ENCODE results near the gene ICE1.

ICE1 gene

GRCh38 chr5:5424736-5425135 is 2.3 kb downstream of the ICE1 start:
- Histone ChIP-seq H3K27me3 (ENCODE audit: control insufficient read depth in 3 of 3, insufficient read depth in 3 of 3, low read depth in 1 of 3, low read length in 3 of 3) (no peaks in the 10 kb centered on the region), H3K79me1 (ENCODE audit: low read depth, low read length) (peaks cover 4% of the 10 kb centered on the region), H2BK120ac (ENCODE audit: low read depth, low read length) (no peak overlapping the region), H2BK12ac (ENCODE audit: low read length) (no peak overlapping the region), H3K27ac (replicated peaks; ENCODE audit: low read length) (no peak overlapping the region), H3K4me2 (ENCODE audit: insufficient read depth, low read length, poor library complexity, severe bottlenecking) (no peak overlapping the region), H4K8ac (ENCODE audit: low read depth, low read length) (no peak overlapping the region), H3K4me1 (ENCODE audit: control insufficient read depth in 2 of 2, insufficient read depth in 1 of 2, low read depth in 1 of 2, low read length in 2 of 2) (peaks cover 6 to 13% of the 10 kb centered on the region in 2 donors), H2BK5ac (ENCODE audit: low read length) (no peak overlapping the region), H2AFZ (ENCODE audit: low read length) (no peak overlapping the region), H3K4ac (ENCODE audit: low read length) (no peak overlapping the region), H3K9ac (ENCODE audit: low read depth, low read length, poor library complexity) (no peak overlapping the region), H2AK5ac (ENCODE audit: low read depth, low read length) (no peak overlapping the region), H3K14ac (ENCODE audit: low read length) (no peak overlapping the region), H3K18ac (ENCODE audit: low read length) (no peak overlapping the region), H3K4me3 (ENCODE audit: low read length in 2 of 2) (no peak overlapping the region), H3K36me3 (replicated peaks in 1 of 2; ENCODE audit: control insufficient read depth in 2 of 2, insufficient read depth in 2 of 2, low read length in 2 of 2) (peaks cover 1 to 24% of the 10 kb centered on the region in 2 donors), H2BK15ac (ENCODE audit: low read length) (no peak overlapping the region), H4K91ac (ENCODE audit: low read depth, low read length, poor library complexity) (no peak overlapping the region), H3K9me3 (replicated peaks in 1 of 2; ENCODE audit: control insufficient read depth in 2 of 2, insufficient read depth in 1 of 2, low read depth in 1 of 2, low read length in 2 of 2) (peaks cover 0 to 17% of the 10 kb centered on the region in 2 donors), H3K23ac (ENCODE audit: low read depth, low read length, poor library complexity) (no peak overlapping the region)
- WGBS, 2 donors (ENCODE audit: extremely low coverage in 2 of 2, insufficient read length in 2 of 2, insufficient replicate concordance in 1 of 2) = no CpG with 5 or more reads among the region's 2 CpGs
- no peak for DNase-seq (ENCODE audit: low spot score)

- DNase-seq (ENCODE audit: low spot score) = no peak
- H2BK5ac ChIP-seq (ENCODE audit: low read length) = no peak overlapping the region
- no peak overlapping the region for H3K4ac ChIP-seq (ENCODE audit: low read length)
- no peaks in the 10 kb centered on the region for H3K4me1 ChIP-seq (ENCODE audit: control insufficient read depth in 2 of 2, insufficient read depth in 1 of 2, low read depth in 1 of 2, low read length in 2 of 2)
- H3K4me3 ChIP-seq (ENCODE audit: low read length in 2 of 2) = no peak overlapping the region
- peaks cover 0 to 25% of the 10 kb centered on the region in 2 donors for H3K36me3 ChIP-seq (replicated peaks in 1 of 2; ENCODE audit: control insufficient read depth in 2 of 2, insufficient read depth in 2 of 2, low read length in 2 of 2)
- H4K91ac ChIP-seq (ENCODE audit: low read depth, low read length, poor library complexity) = no peak overlapping the region
- no peaks in the 10 kb centered on the region for H3K27me3 ChIP-seq (ENCODE audit: control insufficient read depth in 3 of 3, insufficient read depth in 3 of 3, low read depth in 1 of 3, low read length in 3 of 3)
- H4K8ac ChIP-seq (ENCODE audit: low read depth, low read length) = no peak overlapping the region
- H2AK5ac ChIP-seq (ENCODE audit: low read depth, low read length) = no peak overlapping the region
- no peak overlapping the region for H2BK15ac ChIP-seq (ENCODE audit: low read length)
- H3K9me3 ChIP-seq (replicated peaks in 1 of 2; ENCODE audit: control insufficient read depth in 2 of 2, insufficient read depth in 1 of 2, low read depth in 1 of 2, low read length in 2 of 2) = peaks cover 0 to 12% of the 10 kb centered on the region in 2 donors
- no peak overlapping the region for H3K4me2 ChIP-seq (ENCODE audit: insufficient read depth, low read length, poor library complexity, severe bottlenecking)
- no peak overlapping the region for H3K18ac ChIP-seq (ENCODE audit: low read length)
- no peak overlapping the region for H3K14ac ChIP-seq (ENCODE audit: low read length)
- H2BK120ac ChIP-seq (ENCODE audit: low read depth, low read length) = no peak overlapping the region
- H2BK12ac ChIP-seq (ENCODE audit: low read length) = no peak overlapping the region
- no peak overlapping the region for H3K27ac ChIP-seq (replicated peaks; ENCODE audit: low read length)
- no peak overlapping the region for H3K23ac ChIP-seq (ENCODE audit: low read depth, low read length, poor library complexity)
- no peak overlapping the region for H3K9ac ChIP-seq (ENCODE audit: low read depth, low read length, poor library complexity)
- H2AFZ ChIP-seq (ENCODE audit: low read length) = no peak overlapping the region
- no CpG with 5 or more reads among the region's 3 CpGs for WGBS, 2 donors (ENCODE audit: extremely low coverage in 2 of 2, insufficient read length in 2 of 2, insufficient replicate concordance in 1 of 2)
- peaks cover 4% of the 10 kb centered on the region for H3K79me1 ChIP-seq (ENCODE audit: low read depth, low read length)
Measured at GRCh38 chr5:5430136-5430535, 7.7 kb downstream of the ICE1 start.

GRCh38 chr5:5432020-5432707 is 9.7 kb downstream of the ICE1 start:
- Histone ChIP-seq H3K27ac (replicated peaks; ENCODE audit: low read length) (no peak overlapping the region), H3K4me3 (ENCODE audit: low read length in 2 of 2) (no peak overlapping the region), H2BK12ac (ENCODE audit: low read length) (no peak overlapping the region), H3K9ac (ENCODE audit: low read depth, low read length, poor library complexity) (no peak overlapping the region), H4K91ac (ENCODE audit: low read depth, low read length, poor library complexity) (no peak overlapping the region), H4K8ac (ENCODE audit: low read depth, low read length) (no peak overlapping the region), H3K14ac (ENCODE audit: low read length) (no peak overlapping the region), H3K36me3 (replicated peaks in 1 of 2; ENCODE audit: control insufficient read depth in 2 of 2, insufficient read depth in 2 of 2, low read length in 2 of 2) (peaks cover 0 to 34% of the 10 kb centered on the region in 2 donors), H2BK120ac (ENCODE audit: low read depth, low read length) (no peak overlapping the region), H3K27me3 (ENCODE audit: control insufficient read depth in 3 of 3, insufficient read depth in 3 of 3, low read depth in 1 of 3, low read length in 3 of 3) (no peaks in the 10 kb centered on the region), H2BK15ac (ENCODE audit: low read length) (no peak overlapping the region), H2AK5ac (ENCODE audit: low read depth, low read length) (no peak overlapping the region), H3K18ac (ENCODE audit: low read length) (no peak overlapping the region), H3K4ac (ENCODE audit: low read length) (no peak overlapping the region), H3K23ac (ENCODE audit: low read depth, low read length, poor library complexity) (no peak overlapping the region), H2AFZ (ENCODE audit: low read length) (no peak overlapping the region), H2BK5ac (ENCODE audit: low read length) (no peak overlapping the region), H3K4me2 (ENCODE audit: insufficient read depth, low read length, poor library complexity, severe bottlenecking) (no peak overlapping the region), H3K79me1 (ENCODE audit: low read depth, low read length) (peaks cover 4% of the 10 kb centered on the region), H3K4me1 (ENCODE audit: control insufficient read depth in 2 of 2, insufficient read depth in 1 of 2, low read depth in 1 of 2, low read length in 2 of 2) (no peaks in the 10 kb centered on the region), H3K9me3 (replicated peaks in 1 of 2; ENCODE audit: control insufficient read depth in 2 of 2, insufficient read depth in 1 of 2, low read depth in 1 of 2, low read length in 2 of 2) (peaks cover 0 to 9% of the 10 kb centered on the region in 2 donors)
- WGBS, 2 donors (ENCODE audit: extremely low coverage in 2 of 2, insufficient read length in 2 of 2, insufficient replicate concordance in 1 of 2) = no CpG with 5 or more reads among the region's 4 CpGs
- DNase-seq (ENCODE audit: low spot score) = no peak

GRCh38 chr5:5436203-5436760 is 13.8 kb downstream of the ICE1 start:
- no peak overlapping the region for H3K18ac ChIP-seq (ENCODE audit: low read length)

More at GRCh38 chr5:5436203-5436760, 13.8 kb downstream of the ICE1 start:
- Histone ChIP-seq H3K14ac (ENCODE audit: low read length) (no peak overlapping the region), H3K4me2 (ENCODE audit: insufficient read depth, low read length, poor library complexity, severe bottlenecking) (no peak overlapping the region), H3K27me3 (ENCODE audit: control insufficient read depth in 3 of 3, insufficient read depth in 3 of 3, low read depth in 1 of 3, low read length in 3 of 3) (no peaks in the 10 kb centered on the region), H3K4ac (ENCODE audit: low read length) (no peak overlapping the region), H2BK15ac (ENCODE audit: low read length) (no peak overlapping the region), H3K36me3 (replicated peaks in 1 of 2; ENCODE audit: control insufficient read depth in 2 of 2, insufficient read depth in 2 of 2, low read length in 2 of 2) (peaks cover 0 to 49% of the 10 kb centered on the region in 2 donors), H2AFZ (ENCODE audit: low read length) (no peak overlapping the region), H2AK5ac (ENCODE audit: low read depth, low read length) (no peak overlapping the region), H3K79me1 (ENCODE audit: low read depth, low read length) (no peaks in the 10 kb centered on the region), H3K9me3 (replicated peaks in 1 of 2; ENCODE audit: control insufficient read depth in 2 of 2, insufficient read depth in 1 of 2, low read depth in 1 of 2, low read length in 2 of 2) (no peaks in the 10 kb centered on the region), H2BK12ac (ENCODE audit: low read length) (no peak overlapping the region), H4K8ac (ENCODE audit: low read depth, low read length) (no peak overlapping the region), H3K23ac (ENCODE audit: low read depth, low read length, poor library complexity) (no peak overlapping the region), H3K4me1 (ENCODE audit: control insufficient read depth in 2 of 2, insufficient read depth in 1 of 2, low read depth in 1 of 2, low read length in 2 of 2) (no peaks in the 10 kb centered on the region), H2BK5ac (ENCODE audit: low read length) (no peak overlapping the region), H4K91ac (ENCODE audit: low read depth, low read length, poor library complexity) (no peak overlapping the region), H3K27ac (replicated peaks; ENCODE audit: low read length) (no peak overlapping the region), H3K4me3 (ENCODE audit: low read length in 2 of 2) (no peak overlapping the region), H3K9ac (ENCODE audit: low read depth, low read length, poor library complexity) (no peak overlapping the region), H2BK120ac (ENCODE audit: low read depth, low read length) (no peak overlapping the region)
- DNase-seq (ENCODE audit: low spot score) = no peak
- WGBS, 2 donors (ENCODE audit: extremely low coverage in 2 of 2, insufficient read length in 2 of 2, insufficient replicate concordance in 1 of 2) = no CpG with 5 or more reads among the region's 4 CpGs

Data from neuronal stem cell (in vitro differentiated cells).